ENCODE data around the gene ADCY6.

Gene ADCY6

DNA sequence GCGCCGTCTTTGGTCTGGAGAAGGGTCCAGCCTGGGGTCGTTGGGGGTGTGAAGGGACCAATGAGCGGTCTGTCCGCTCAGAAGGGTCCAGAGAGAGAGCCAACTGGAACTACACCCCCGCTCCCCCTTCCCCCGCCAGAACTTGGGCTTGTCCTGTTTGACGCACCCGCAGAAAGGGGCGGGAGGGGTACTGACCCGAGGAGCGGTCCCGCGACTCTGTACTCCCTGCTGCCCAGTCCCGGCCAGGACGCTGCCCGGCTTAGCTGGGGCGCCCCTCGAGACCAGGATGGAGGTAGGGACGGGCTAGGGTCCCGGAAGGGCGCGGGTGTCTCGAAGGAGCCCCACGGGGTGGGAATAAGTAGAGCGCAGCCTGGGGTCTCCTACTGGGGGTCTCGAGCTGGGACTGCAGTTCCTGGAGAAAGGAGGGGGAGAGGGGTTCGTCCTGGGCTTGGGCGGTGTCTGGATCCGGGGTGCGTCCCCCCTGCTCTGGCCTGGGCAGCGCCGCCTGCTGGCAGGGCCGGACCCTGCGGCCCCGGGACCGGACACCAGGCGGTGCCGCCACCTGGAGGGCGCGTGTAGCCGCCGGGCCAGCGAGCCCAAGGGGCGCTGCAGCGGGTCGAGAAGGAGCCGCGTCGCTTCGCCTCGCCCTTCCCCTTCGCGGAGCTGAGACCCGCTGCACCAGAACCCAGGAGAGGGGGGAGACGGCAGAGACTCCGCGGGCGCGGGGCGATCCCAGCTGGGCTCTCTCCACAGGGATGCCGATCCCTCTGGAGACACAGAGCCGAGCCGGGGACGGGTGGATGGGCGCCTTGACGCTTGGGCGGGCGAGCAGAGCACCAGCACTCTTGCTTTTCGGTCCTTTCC is 25.6 kb upstream of the ADCY6 start:
- under 1% methylated on average over 70 of the region's 70 CpGs for WGBS
- peaks cover 27% of the 10 kb centered on the region for H3K4me1 ChIP-seq (ENCODE audit: insufficient read depth, low read length)
- no peaks in the 10 kb centered on the region for H3K9me3 ChIP-seq (ENCODE audit: insufficient read depth, low read depth, low read length)
- no peak overlapping the region for H3K27ac ChIP-seq (ENCODE audit: low read depth, low read length)
- H3K9ac ChIP-seq (ENCODE audit: low read depth, low read length): peak overlapping the region; percentile 45; the same call in 1 of the 2 replicates
- peaks cover 48% of the 10 kb centered on the region for H3K27me3 ChIP-seq (ENCODE audit: insufficient read depth, low read length)
- H3K36me3 ChIP-seq (ENCODE audit: insufficient read depth, low read length): no peaks in the 10 kb centered on the region
- H3K4me3 ChIP-seq (ENCODE audit: low read length): peak overlapping the region; percentile 70

DNA sequence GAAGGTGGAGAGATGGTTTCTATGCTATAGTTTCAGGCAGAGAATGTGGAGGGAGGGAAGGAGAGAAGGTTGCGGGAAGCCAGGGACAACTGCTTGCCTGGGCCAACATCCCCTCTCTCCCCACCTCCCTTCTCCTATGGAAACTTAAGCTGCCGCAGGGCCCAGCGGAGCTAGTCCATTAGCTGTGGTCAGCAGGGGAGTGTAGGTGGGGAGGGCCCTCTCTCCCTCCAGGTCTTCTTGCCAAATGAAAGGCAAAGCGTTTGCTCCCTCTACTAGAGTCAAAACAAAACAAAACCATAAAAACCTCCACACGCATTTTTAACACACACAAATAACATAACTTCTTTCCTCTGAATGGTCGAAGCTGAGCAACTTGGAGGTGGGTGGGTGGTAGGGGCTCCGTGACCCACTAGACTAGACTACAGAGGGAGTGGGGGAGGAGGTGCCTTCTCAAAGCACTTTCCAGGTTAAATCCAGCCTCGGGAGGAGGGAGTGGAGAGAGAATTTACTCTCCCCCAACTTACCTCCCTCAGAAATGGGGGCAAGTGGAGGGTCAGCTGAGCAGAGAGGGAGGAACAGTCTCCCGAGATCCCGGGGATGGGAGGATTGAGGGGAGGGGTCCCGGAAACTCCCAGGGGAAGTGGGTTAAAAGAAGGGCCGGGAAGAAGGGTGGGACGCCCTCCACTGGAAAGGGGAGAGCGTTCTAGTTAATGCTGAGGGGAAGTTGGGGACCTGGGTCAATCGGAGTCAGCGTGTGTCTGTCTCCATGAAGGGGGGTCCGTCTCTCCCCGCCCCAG is 24.8 kb upstream of the ADCY6 start:
- Histone ChIP-seq H3K36me3 (ENCODE audit: insufficient read depth, low read length) (no peaks in the 10 kb centered on the region), H3K27ac (ENCODE audit: low read depth, low read length) (no peak overlapping the region), H3K9me3 (ENCODE audit: insufficient read depth, low read depth, low read length) (no peaks in the 10 kb centered on the region), H3K4me1 (ENCODE audit: insufficient read depth, low read length) (peaks cover 23% of the 10 kb centered on the region), H3K4me3 (ENCODE audit: low read length) (peak overlapping the region; percentile 70), H3K9ac (ENCODE audit: low read depth, low read length) (no peak overlapping the region), H3K27me3 (ENCODE audit: insufficient read depth, low read length) (peaks cover 44% of the 10 kb centered on the region)
- 2% methylated on average over 14 of the region's 18 CpGs for WGBS

DNA sequence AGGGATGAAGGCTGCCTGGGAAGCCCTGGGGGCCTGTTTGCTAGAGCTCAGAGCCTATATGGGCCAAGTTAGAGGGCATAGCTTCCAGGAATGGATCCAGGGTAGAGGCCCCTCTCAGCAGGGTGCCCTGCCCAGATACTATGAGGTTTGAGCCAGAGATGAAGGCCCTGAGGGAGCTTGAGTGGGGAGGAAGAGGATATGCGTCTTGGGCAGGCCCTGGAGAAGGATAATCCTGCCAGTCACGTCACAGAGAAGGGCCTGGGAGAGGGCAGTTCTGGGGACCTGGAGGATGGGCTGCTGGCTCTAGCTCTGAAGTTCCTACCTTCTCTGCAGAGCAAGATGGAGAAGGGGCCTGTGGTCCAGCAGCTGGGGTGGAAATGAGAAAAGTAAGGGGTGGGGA is 23.5 kb upstream of the ADCY6 start:
- no peak overlapping the region for H3K27ac ChIP-seq (ENCODE audit: low read depth, low read length)
- H3K4me3 ChIP-seq (ENCODE audit: low read length): no peak overlapping the region
- peaks cover 35% of the 10 kb centered on the region for H3K27me3 ChIP-seq (ENCODE audit: insufficient read depth, low read length)
- no peaks in the 10 kb centered on the region for H3K36me3 ChIP-seq (ENCODE audit: insufficient read depth, low read length)
- no peaks in the 10 kb centered on the region for H3K9me3 ChIP-seq (ENCODE audit: insufficient read depth, low read depth, low read length)
- H3K4me1 ChIP-seq (ENCODE audit: insufficient read depth, low read length): peaks cover 22% of the 10 kb centered on the region
- WGBS: 33% methylated on average over 2 of the region's 2 CpGs
- no peak overlapping the region for H3K9ac ChIP-seq (ENCODE audit: low read depth, low read length)

DNA sequence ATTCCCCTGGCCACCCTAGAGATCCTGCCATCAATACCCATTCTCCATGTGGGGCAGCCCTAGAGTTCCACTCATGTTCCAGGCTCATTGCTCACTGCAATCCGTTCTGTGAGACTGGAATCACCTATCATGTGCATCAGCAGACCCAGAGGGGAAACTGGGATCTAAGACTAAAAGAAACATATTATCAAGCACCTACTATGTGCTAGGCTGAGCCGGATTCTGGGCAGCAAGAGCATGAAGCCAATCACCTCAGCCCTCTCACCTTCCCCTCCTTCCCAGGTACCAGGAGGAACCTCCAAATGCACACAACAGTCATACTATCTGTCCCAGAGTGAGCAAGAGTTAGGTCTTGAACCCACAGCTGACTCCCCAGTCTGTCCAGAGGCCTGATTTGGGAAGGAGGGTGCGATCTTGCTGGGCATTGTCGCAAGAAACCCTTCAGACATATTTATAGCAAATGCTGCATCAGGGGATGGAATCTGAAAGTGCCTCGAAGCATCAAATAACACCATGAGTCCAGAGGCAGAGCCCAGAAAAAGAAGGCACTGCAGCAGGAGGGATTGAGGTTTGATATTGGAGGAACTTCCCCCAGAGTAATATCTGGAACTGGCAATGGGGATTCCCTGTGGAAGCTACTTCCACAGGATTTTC is 22.7 kb upstream of the ADCY6 start:
- Histone ChIP-seq H3K4me3 (ENCODE audit: low read length) (no peak overlapping the region), H3K27ac (ENCODE audit: low read depth, low read length) (no peak overlapping the region), H3K27me3 (ENCODE audit: insufficient read depth, low read length) (peaks cover 27% of the 10 kb centered on the region), H3K4me1 (ENCODE audit: insufficient read depth, low read length) (peaks cover 16% of the 10 kb centered on the region), H3K9me3 (ENCODE audit: insufficient read depth, low read depth, low read length) (no peaks in the 10 kb centered on the region), H3K9ac (ENCODE audit: low read depth, low read length) (no peak overlapping the region), H3K36me3 (ENCODE audit: insufficient read depth, low read length) (no peaks in the 10 kb centered on the region)
- 83% methylated on average over 5 of the region's 5 CpGs for WGBS

DNA sequence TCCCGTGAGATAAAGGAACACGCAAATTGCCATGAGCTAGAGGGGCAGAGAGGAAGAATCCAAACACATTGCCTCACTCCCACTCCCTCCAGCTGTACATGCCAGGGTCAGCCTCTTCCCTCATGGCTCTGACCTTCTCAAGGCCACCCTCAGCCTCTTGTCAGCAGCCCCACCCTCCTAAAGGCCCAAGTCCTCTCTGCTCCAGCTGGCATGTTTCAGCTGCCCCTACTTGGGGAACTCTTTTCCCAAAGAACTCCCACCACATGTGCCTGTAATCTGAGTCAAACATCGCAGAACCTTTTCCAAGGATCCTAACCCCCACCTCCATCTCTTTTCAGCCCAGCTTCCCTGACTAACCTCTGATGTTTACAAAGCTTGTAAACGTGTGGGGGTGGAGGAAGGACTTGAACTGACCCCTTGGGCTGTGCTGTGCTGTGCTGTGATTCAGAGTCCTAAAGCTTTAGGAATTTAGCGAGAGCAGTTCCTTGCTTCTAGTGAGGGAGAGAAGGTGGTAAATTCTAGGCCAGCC is 22.1 kb upstream of the ADCY6 start:
- 44% methylated on average over 5 of the region's 5 CpGs for WGBS
- H3K9ac ChIP-seq (ENCODE audit: low read depth, low read length): no peak overlapping the region
- no peak overlapping the region for H3K4me3 ChIP-seq (ENCODE audit: low read length)
- H3K27ac ChIP-seq (ENCODE audit: low read depth, low read length): no peak overlapping the region
- H3K36me3 ChIP-seq (ENCODE audit: insufficient read depth, low read length): no peaks in the 10 kb centered on the region
- no peaks in the 10 kb centered on the region for H3K9me3 ChIP-seq (ENCODE audit: insufficient read depth, low read depth, low read length)
- peaks cover 13% of the 10 kb centered on the region for H3K4me1 ChIP-seq (ENCODE audit: insufficient read depth, low read length)
- H3K27me3 ChIP-seq (ENCODE audit: insufficient read depth, low read length): peaks cover 21% of the 10 kb centered on the region

DNA sequence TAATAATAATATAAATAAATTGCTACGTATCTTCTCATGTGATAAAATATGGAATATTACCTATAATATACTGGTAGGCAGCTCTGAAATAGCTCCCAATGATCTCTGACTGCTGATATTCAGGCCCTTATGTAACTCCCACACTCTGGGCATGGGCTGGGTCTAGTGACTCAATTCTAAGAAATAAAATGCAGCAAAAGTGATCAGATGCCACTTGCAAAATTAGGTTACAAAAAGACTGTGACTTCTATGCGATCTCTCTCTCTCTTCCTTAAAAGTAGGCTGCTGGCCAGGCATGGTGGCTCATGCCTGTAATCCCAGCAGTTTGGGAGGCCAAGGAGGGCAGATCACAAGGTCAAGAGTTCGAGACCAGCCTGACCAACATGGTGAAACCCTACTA is 19.1 kb upstream of the ADCY6 start:
- peaks cover 12% of the 10 kb centered on the region for H3K4me1 ChIP-seq (ENCODE audit: insufficient read depth, low read length)
- no peak overlapping the region for H3K9ac ChIP-seq (ENCODE audit: low read depth, low read length)
- peaks cover 18% of the 10 kb centered on the region for H3K27me3 ChIP-seq (ENCODE audit: insufficient read depth, low read length)
- no peaks in the 10 kb centered on the region for H3K9me3 ChIP-seq (ENCODE audit: insufficient read depth, low read depth, low read length)
- no peak overlapping the region for H3K4me3 ChIP-seq (ENCODE audit: low read length)
- no peak overlapping the region for H3K27ac ChIP-seq (ENCODE audit: low read depth, low read length)
- no peaks in the 10 kb centered on the region for H3K36me3 ChIP-seq (ENCODE audit: insufficient read depth, low read length)
- WGBS: 96% methylated on average over 2 of the region's 3 CpGs

DNA sequence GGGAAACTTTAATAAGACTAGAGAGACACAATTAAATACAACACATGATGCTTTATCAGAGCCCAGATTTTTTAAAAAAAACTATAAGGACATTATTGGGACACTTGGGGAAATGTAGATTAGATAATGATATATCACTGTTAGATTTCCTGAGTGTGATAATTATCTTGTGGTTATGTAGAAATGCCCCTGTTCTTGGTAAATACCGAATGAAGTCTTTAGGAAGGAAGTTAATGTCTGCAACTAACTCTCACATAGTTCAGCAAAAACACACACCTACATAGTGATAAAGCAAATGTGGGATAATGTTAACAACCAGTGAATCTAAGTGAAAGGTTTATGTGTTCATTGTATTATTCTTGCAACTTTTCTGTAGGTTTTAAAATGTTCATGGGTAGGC is 14.8 kb upstream of the ADCY6 start:
- H3K27ac ChIP-seq (ENCODE audit: low read depth, low read length): no peak overlapping the region
- H3K4me3 ChIP-seq (ENCODE audit: low read length): no peak overlapping the region
- no CpG with 5 or more reads among the region's 1 CpG for WGBS
- no peaks in the 10 kb centered on the region for H3K9me3 ChIP-seq (ENCODE audit: insufficient read depth, low read depth, low read length)
- H3K4me1 ChIP-seq (ENCODE audit: insufficient read depth, low read length): no peaks in the 10 kb centered on the region
- H3K9ac ChIP-seq (ENCODE audit: low read depth, low read length): no peak overlapping the region
- no peaks in the 10 kb centered on the region for H3K36me3 ChIP-seq (ENCODE audit: insufficient read depth, low read length)
- H3K27me3 ChIP-seq (ENCODE audit: insufficient read depth, low read length): no peaks in the 10 kb centered on the region

DNA sequence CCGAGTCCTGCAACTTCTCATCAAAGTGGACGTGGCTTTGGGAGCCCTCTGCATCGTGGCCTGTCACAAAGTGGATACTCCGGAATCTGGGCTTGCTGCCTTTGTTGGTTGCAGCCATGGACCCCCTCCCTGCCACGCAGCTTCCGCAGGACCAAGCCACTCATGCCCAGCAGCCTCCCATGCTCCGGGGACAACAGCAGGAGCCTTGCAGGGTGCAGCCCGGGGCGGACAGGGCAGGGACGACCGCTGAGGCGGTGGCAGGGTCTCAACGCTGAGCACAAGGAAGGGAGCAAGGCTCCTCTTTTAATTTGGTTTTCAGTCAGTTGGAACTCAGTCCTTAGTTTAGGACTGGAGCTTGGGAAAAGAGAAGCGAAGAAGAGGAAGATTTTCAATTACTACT is 12.1 kb upstream of the ADCY6 start:
- Histone ChIP-seq H3K9ac (ENCODE audit: low read depth, low read length) (no peak overlapping the region), H3K36me3 (ENCODE audit: insufficient read depth, low read length) (no peaks in the 10 kb centered on the region), H3K27ac (ENCODE audit: low read depth, low read length) (no peak overlapping the region), H3K27me3 (ENCODE audit: insufficient read depth, low read length) (no peaks in the 10 kb centered on the region), H3K4me1 (ENCODE audit: insufficient read depth, low read length) (no peaks in the 10 kb centered on the region), H3K9me3 (ENCODE audit: insufficient read depth, low read depth, low read length) (no peaks in the 10 kb centered on the region), H3K4me3 (ENCODE audit: low read length) (no peak overlapping the region)
- 90% methylated on average over 14 of the region's 14 CpGs for WGBS

DNA sequence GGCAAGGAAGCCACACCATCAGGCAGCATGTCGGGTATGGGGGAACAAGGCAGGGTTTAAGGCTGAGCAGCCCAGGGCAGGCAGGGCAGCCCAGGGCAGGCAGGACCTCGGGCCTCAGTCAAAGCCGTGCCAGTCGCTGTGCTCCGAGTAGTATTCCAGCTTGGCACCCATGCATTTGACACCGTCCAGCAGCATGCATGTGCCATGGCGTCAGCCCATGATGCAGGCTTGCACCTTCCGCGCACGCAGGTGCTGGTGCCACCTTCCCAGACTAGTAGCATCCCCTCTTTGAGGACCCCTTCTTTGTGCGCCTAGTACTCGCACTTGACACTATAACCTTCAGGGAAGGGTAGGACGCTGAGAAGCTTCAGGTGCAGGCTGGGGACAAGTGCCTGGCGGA is 11.6 kb upstream of the ADCY6 start:
- Histone ChIP-seq H3K4me3 (ENCODE audit: low read length) (no peak overlapping the region), H3K4me1 (ENCODE audit: insufficient read depth, low read length) (no peaks in the 10 kb centered on the region), H3K9ac (ENCODE audit: low read depth, low read length) (no peak overlapping the region), H3K9me3 (ENCODE audit: insufficient read depth, low read depth, low read length) (no peaks in the 10 kb centered on the region), H3K36me3 (ENCODE audit: insufficient read depth, low read length) (no peaks in the 10 kb centered on the region), H3K27ac (ENCODE audit: low read depth, low read length) (no peak overlapping the region), H3K27me3 (ENCODE audit: insufficient read depth, low read length) (no peaks in the 10 kb centered on the region)
- WGBS: 94% methylated on average over 14 of the region's 14 CpGs

DNA sequence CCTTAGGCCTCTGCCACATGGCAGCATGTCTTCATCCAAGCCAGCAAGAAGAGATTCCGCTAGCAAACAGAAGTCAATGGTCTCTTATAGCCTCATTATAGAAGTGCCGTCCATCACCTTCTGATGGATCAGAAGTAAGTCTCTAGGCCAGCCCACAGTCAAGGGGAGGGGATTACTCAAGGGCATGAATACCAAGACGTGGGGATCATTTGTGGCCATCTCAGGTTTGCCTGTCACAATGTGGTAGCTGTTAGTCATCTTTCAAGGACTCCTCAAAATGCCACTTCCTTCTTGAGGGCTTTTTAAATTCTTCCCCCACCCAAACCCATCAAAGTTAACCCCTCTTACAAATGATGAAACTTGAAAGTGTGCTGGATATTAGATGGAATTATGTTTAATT is 8.1 kb upstream of the ADCY6 start:
- Histone ChIP-seq H3K4me1 (ENCODE audit: insufficient read depth, low read length) (0 out of 2 replicates have a peak, but pooled peaks cover 3% of the 10 kb centered on the region), H3K36me3 (ENCODE audit: insufficient read depth, low read length) (no peaks in the 10 kb centered on the region)

More for the DNA sequence above, 8.1 kb upstream of the ADCY6 start:
- H3K9me3 ChIP-seq (ENCODE audit: insufficient read depth, low read depth, low read length): no peaks in the 10 kb centered on the region
- no peak overlapping the region for H3K27ac ChIP-seq (ENCODE audit: low read depth, low read length)
- no peaks in the 10 kb centered on the region for H3K27me3 ChIP-seq (ENCODE audit: insufficient read depth, low read length)
- no peak overlapping the region for H3K9ac ChIP-seq (ENCODE audit: low read depth, low read length)
- 79% methylated on average over 3 of the region's 3 CpGs for WGBS
- H3K4me3 ChIP-seq (ENCODE audit: low read length): no peak overlapping the region
